HG02870 (cell line): ENCODE results near the gene ZNF337.
"Not testable (repeated sequence)": the region's sequence is repeated elsewhere in the genome, so short reads cannot be mapped to it uniquely, and the experiment has no call there.

Source experiments
- ATAC-seq: cut with Tn5 transposase; IDR thresholded peaks from one replicate; pipeline ENCODE4 v1.9.1; 2021; ENCODE audit warnings: mild to moderate bottlenecking, moderate library complexity; ENCODE audit not compliant: unreplicated experiment

Gene ZNF337

DNA sequence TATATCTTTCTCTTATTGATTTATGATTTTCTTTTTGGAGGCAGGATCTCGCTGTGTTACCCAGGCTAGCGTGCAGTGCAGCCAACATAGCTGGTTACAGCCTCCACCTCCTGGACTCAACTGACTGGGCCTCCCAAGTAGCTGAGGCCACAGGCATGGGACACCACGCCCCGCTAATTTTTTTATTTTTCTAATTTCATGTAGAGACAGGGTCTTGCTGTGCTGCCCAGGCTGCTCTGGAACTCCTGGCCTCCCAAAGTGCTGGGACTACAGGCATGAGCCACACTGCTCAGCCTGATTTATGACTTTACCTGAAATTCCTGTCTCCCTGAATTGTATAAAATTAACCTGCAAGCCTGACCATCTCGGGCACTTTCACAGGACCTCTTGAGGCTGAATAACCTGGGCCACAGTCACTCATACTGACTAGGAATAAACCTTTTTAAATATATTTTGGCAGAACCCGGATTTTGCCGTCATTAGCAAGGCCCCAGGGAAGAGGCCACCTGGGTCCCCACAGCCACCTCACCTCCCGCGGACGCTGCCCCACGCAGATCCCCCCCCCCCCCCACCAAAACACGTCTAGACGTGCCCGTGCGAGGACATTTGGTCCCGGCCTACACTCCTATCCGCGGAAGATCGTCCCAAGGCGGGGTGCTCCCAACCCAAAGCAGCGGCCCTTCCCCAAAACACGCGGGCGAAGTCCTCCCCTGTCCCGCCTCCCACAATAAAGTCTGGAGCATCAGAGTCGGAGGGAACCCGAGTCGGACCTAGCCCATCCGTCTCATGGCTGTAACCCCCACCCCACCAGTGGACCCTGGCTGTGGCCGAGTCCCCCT lies 902 bp downstream of the ZNF337 start:
- ATAC-seq: no peak

DNA sequence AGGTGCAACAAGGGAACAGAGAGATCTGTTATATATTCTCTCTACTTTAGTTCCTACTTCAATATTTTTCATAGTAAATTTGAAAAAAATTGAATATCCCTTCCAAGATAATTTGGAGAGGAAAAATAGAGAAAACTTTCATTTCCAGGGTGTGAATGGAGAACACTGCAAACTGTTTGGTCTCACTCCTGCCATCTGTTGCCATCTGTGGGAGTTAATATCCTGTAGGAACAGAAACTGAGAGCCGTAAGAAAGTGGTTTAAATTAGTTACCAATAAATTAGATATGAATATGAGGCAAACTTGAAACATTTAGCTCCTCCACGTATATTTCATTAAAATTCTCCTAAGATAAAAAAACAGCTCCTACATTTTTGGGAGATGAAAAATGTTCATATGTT lies 4.2 kb downstream of the ZNF337 start:
- peak; percentile 17 for ATAC-seq

DNA sequence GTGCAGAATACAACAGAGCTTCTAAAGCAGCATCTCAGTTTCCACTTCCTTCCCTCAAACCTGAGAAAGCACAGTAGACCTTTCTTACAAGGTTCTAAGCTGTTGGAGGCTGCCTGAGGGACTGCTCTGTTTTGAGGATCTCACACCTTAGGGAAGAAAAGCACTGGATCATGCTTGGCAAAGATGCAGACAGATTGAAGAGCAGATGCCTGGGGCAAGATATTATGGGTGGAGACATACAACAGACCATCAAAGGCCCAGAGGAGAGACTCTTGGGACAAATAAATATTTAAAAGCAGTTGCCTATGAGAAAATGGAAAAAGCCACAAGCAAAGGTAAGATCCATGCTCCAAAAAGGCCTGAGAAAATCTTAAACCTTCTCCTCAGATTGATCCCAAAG lies 6.2 kb downstream of the ZNF337 start:
- no peak for ATAC-seq

DNA sequence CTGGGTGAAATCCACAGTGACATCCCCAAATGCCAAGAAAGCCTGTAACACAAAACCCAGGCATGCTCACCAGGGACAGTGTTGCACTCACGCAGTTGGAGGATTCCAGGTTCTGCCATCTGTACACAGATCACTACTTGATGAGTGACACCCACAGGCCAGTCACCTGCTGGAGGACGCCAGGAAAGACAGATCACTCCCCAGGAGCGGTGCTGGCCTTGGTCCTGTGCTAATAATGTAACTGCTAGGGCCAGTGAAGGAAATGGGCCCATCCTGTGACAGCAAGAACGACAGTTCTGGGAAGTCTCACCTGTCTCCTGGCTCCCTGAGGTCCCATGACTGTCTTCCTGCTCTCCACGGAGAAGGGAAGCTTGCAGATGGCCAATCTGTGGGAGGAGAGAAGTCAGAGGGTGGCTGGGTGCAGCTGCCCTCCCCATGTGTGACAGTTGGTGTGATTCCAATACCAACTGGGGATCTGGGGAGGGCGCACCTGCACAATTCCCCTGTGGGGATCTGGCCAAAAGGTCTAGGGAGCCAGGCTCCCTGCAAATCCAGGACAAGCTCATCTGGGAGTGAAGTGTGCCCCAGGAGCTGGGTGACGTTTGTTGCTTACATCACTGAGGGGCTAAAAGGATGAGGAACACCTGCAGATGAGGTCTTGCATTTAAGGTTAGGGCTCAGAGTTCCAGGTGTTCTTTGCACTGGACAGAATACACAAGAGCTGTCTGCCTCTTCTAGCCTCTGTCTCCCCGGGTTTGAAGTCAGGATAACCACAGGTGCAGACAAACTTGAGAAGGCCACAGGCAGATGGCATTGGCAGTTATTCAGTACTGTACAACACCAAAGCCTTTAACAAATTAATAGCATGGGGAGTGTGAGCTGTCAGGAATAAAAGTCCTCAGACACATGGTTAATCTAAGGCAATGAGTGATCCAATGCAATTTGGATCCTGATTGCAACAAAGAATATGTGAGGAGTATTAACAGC lies 10.3 kb downstream of the ZNF337 start:
- peak; percentile 21 for ATAC-seq

DNA sequence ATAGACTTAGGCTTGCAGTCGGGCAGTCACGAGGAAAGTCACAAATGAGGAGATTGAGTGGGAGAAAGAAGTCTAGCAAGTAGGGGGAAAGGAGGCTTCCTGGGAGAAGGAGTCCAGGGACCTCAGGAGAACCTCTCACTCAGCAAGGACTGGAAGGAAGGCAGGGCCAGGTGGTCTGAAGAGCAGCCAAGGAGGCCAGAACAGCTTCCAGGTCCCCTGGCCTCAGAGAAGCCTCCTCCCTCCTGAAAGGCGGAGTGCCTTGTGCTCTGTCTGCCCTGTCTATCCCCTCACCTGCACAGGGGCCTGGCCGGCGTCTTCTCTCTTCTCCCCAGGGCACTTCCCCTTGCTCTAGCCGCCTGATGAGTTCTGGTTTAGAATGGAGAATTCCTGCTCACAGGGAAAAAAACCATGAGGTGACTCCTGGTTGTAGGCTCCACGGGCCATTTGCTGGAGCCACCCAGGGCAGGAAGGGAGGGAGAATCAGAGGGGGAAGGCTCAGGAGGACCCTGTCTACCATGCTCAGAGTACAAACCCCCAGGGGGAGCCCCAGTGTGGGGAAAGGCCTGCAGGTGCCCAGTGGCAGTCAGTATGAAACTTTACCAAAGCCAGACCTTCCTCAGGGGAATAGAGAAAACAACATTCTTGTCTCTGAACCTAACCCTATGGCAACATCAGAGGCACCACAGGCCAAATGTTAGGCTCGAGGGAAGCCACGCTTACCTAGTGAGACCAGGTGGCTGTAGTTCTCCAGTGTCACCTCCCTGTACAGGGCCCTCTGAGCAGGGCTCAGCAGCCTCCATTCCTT lies 11.2 kb downstream of the ZNF337 start:
- ATAC-seq: peak; percentile 70

DNA sequence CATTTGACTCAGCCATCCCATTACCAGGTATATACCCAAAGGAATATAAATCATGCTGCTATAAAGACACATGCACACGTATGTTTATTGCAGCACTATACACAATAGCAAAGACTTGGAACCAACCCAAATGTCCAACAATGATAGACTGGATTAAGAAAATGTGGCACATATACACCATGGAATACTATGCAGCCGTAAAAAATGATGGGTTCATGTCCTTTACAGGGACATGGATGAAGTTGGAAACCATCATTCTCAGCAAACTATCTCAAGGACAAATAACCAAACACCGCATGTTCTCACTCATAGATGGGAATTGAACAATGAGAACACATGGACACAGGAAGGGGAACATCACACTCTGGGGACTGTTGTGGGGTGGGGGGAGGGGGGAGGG lies 12.8 kb downstream of the ZNF337 start:
- ATAC-seq: not testable (repeated sequence)

DNA sequence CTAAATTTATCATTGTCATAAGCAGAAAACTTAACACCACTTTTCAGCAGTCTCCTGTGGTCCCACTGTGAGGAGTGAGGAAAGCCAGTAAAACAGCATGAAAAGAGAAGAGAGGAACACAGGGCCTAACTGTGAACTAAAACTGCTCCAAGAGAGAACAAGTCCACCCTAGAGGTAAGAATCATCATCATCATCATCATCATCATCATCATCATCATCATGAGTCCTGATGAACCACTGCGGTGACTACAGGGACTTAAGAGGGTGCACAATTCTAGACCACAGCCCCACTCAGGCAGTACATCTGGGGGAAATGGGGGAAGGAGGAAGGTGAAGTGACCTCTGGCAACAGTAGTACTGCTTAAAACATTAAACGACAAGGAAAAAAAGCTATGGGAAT lies 13.6 kb downstream of the ZNF337 start:
- ATAC-seq: no peak

DNA sequence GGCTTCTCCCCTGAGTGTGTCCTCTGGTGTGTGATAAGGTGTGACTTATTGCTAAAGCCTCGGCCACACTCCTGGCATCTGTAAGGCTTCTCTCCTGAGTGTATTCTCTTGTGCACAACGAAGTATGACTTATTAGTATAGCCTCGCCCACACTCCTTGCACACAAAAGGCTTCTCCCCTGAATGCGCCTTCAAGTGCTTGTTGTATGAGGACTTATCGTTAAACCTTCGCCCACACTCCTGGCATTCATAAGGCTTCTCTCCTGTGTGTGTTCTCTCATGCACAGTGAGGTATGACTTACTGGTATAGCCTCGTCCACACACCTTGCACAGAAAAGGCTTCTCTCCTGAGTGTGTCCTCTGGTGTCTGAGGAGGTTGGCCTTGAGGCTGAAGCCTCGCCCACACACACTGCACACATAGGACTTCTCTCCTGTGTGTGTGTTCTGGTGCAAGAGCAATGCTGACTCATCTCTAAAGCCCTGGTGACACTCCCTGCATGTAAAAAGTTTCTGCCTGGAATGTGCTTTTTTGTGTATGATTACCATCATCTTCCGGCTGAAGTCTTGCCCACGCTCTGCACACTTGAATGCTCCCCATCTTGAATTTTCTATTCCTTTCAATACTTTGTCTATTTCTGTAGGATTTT lies 20.4 kb downstream of the ZNF337 start:
- ATAC-seq: peak; percentile 76

DNA sequence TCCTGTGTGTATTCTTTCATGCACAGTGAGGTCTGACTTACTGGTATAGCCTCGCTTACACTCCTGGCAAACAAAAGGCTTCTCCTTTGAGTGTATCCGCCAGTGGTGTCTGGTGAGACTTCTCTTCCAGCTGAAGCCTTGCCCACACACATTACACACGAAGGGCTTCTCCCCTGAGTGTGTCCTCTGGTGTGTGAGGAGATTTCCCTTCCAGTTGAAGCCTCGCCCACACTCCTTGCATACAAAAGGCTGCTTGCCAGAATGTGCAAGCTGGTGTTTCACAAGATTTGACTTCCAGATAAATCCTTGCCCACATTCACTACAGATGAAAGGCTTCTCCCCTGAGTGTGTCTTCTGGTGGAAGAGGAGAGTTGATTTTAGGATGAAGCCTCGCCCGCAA lies 21.5 kb downstream of the ZNF337 start:
- no peak for ATAC-seq

DNA sequence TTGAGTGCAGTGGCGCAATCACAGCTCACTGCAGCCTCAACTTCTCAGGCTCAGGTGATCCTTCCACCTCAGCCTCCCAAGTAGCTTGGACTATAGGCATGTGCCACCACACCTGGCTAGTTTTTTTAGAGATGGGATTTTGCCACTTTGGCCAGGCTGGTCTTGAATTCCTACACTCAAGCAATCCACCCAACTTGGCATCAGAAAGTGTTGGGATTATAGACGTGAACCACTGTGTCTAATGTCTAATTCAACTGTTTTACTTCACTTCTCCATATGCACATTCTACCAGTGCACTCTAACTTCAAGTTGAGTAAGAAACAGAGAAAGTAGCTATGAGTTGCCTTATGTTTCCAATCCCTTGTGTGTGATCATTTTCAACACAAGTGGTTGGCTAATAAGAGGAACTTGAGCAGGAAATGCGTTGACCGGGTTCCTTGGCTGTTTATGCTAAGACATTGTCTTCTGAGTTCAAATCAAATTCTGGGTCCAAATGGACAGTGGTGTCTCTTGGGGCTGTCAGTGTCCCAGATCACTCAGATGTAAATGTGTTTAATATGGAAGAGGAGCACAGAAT lies 23.9 kb downstream of the ZNF337 start:
- no peak for ATAC-seq

DNA sequence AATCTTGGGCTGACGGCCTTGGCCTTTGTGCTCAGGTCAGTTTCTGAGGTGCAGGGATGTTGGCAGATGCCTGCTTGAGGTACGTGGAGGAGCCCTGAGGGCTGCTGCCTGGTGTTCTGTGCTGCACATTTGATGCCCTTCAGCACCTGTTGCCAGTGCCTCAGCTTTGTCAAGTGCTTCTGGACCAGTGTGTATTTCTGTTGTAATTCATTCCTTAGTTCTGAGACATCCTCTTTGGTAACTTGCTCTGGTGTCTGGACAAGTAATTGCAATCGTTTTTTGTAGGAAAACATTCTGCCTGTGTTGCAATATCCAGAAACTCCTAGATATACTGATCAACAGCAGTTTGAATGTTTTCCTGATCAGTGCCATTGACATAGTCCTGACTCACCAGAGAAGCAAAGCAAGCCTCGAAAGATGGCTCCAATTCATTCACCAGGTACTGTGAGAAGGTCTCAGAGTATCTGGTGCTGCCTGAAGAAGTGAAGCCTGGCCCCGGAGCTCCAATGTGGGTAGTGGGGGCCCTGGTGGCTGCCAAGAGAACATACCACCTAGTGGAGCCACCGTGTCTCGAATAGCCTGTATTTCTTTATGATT lies 26.7 kb downstream of the ZNF337 start:
- ATAC-seq: no peak

DNA sequence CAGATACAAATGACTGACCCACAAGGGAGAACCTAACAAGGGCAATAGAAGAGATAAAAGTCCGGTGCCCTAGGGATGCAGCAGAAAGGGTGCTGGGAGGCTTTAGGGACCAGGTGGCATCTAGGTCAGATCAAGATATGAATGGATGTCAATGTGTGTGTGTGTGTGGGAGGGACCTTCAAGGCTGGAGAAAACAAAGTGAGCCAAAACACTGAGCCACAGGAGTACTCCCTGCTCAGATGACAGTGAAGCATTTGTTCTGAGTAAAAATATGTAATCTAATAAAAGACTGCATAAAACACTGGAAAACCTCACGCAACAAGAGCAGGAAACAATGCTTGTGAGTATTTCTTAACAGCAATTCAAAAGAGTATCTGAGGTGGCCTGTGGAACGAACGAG lies 28.2 kb downstream of the ZNF337 start:
- no peak for ATAC-seq

DNA sequence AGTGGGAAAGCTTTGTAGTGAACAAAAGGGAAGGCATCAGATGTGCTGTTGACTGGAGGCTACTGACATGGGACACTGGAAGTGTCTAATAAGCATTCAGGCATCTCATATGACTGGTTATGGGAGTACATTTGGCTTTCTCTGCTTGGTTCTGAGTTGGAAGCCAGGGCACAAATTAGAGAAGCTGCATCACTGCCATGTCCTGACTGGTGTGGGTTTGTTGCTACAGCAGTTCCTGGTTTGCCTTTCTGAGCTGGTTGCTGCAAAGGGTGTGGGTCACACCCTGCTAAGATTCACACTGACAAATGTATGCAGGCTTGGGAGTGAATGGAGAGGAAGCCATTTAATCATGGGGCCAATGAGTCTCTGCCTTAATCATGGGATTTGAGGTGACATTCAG lies 36.7 kb downstream of the ZNF337 start:
- ATAC-seq: no peak

DNA sequence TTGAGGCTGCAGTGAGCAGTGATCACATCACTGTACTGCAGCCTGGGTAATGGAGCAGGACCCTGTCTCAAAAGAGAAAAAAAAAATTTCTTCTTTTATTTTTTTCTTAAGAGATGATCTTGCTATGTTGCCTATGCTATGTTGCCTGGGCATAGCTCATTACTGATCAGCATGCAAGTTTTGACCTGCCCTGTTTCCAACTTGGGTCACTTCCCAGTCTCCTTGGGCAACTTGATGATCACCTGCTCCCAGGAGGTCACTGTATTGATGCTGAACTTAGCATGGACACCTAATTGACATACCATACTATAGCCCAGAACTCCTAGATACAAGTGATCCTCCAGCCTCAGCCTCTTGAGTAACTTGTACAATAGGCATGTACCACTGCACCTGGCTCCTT lies 42.2 kb downstream of the ZNF337 start:
- no peak for ATAC-seq

DNA sequence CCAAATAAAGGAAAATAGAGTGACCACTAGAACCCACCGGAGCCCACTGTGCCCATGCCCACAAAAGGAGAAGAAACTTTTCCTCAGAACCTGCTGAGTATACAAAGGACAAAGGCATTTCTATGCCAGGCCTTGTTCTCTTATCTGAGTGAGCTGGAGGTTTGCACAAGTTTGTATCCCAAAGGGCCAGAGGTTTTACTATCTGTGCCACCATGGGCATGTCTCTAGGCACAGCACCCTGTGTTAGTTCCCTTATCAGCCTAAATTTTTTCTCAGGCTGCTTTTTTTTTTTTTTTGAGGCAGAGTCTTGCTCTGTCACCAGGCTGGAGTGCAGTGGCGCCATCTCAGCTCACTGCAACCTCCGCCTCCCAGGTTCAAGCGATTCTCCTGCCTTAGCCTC lies 43.8 kb downstream of the ZNF337 start:
- not testable (repeated sequence) for ATAC-seq

DNA sequence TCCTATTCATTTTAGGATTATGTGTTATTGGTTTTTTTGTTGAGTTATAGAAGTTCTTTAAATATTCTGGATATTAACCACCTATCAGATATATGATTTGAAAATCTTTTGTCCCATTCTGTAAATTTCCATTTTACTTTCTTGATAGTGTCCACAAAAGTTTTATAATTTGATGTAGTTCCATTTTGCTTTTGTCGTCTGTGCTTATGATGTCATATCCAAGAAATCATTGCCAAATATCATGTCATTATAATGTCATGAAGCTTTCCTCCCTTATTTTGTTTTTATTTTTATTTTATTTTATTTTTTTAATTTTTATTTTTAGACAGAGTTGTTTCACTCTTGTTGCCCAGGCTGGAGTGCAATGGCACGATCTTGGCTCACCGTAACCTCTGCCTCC lies 51.8 kb downstream of the ZNF337 start:
- ATAC-seq: no peak

DNA sequence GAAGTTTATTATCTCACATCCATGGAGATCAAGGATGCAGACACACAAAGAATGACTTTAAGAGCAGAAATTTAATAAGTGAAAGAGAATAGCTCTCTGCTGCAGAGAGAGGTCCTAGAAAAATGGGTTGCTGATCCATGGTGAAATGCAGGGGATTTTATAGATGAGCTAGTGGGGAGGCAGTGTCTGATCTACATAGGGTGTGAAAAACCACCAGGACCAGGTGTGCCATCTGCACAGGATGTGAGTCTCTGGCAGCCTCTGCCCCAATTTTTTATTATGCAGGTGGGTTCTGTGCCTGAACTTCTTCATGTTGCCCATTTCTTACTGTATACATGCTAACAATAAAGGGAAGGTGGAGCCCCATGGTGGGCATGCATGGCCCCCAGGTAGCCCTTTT lies 52.9 kb downstream of the ZNF337 start:
- no peak for ATAC-seq

DNA sequence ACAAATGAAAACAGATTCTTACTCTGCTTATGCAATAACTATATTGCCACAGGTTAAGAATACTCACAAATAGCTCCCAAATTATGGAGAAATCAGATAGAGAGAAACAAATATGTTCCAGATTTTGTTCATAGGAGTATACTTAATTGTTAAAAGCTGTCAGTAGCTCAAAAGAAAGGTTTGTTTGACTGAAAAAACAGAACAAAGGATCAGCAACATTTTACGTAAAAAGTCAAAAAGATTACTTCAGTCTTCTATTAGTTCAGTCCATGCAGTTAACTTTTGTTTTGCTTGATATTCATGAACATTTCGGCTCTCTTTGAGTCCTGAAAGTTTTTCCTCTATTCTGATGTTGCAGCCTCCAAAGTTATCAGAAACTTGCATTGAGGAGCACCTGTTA lies 59.4 kb downstream of the ZNF337 start:
- ATAC-seq: no peak

DNA sequence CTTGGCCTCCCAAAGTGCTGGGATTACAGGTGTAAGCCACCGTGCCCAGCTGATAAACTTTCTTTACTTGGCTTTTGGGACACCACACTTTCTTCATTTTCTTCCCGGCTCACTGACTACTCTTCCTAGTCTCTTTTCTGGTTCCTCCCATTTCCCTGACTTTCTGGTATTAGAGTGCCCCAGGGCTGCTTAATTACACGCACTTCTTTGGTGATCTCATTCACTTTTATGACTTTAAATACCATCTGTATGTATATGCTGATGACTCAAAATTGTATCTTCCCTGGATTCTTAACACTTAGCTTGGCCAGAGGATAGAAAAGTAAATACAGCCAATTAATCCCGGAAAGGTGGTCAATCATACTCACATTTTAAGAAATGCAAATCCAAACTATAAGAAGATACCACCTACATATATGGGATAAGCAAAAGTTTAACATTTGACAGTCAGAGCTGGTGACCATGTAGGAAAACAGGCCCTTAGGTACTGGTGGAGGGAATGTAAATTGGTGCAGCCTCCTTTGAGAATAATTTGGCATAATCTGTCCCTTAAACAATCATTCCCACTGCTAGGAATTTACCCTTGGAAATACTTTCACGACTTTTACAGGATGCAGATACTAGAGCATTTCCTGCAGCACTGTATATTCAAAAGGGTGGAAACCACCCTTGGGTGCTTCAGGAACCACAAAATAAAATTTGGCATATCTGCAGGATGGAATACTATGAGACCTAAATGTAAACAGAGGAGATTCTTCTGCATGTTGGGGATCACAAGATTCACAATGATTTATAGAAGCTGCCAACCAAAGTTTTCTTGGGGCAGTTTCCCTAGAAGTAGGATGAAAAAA lies 63.5 kb downstream of the ZNF337 start:
- no peak for ATAC-seq
